ENCODE results near the gene KRTAP29-1.

DNA sequence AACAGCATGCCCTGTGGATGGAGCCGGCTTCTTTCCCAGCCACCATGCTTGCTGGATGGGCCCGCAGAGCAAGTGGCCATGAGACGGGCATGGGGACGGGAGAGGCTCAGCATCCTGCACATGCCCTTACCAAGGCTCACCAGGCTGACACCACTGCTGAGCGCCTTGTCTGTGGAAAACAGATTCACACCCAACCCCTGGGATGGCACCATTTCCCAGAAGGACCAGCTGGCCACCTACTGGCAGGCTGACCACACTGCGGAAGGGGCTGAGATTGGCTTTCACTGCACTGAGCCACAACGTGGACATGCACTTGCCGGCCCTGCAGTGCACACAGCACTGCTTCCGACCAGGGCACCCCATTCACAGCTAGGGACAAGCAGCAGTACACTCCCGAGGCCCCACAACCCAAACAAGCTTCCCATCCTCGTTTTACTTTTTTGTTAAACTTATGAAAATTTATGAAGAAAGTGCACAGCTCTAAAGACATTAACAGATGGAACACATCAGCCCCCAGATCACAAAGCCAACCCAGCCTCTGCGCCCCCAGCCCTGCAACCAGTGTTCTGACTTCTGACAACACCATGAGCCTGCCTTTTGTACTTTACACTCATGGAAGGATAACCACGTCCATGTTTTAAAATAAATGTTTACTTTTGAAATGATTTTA lies 26.8 kb upstream of the KRTAP29-1 start:
- no peak for TF ChIP-seq POLR2AphosphoS5 (IDR thresholded peaks at IDR 0.05; ENCODE audit: low read depth)
- TF ChIP-seq, protein P1, sequence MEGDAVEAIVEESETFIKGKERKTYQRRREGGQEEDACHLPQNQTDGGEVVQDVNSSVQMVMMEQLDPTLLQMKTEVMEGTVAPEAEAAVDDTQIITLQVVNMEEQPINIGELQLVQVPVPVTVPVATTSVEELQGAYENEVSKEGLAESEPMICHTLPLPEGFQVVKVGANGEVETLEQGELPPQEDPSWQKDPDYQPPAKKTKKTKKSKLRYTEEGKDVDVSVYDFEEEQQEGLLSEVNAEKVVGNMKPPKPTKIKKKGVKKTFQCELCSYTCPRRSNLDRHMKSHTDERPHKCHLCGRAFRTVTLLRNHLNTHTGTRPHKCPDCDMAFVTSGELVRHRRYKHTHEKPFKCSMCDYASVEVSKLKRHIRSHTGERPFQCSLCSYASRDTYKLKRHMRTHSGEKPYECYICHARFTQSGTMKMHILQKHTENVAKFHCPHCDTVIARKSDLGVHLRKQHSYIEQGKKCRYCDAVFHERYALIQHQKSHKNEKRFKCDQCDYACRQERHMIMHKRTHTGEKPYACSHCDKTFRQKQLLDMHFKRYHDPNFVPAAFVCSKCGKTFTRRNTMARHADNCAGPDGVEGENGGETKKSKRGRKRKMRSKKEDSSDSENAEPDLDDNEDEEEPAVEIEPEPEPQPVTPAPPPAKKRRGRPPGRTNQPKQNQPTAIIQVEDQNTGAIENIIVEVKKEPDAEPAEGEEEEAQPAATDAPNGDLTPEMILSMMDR (conservative IDR thresholded peaks at IDR 0.05; ENCODE audit: low read depth in 2 of 2): peak; percentile 56 to 88
- TF ChIP-seq, protein P2, sequence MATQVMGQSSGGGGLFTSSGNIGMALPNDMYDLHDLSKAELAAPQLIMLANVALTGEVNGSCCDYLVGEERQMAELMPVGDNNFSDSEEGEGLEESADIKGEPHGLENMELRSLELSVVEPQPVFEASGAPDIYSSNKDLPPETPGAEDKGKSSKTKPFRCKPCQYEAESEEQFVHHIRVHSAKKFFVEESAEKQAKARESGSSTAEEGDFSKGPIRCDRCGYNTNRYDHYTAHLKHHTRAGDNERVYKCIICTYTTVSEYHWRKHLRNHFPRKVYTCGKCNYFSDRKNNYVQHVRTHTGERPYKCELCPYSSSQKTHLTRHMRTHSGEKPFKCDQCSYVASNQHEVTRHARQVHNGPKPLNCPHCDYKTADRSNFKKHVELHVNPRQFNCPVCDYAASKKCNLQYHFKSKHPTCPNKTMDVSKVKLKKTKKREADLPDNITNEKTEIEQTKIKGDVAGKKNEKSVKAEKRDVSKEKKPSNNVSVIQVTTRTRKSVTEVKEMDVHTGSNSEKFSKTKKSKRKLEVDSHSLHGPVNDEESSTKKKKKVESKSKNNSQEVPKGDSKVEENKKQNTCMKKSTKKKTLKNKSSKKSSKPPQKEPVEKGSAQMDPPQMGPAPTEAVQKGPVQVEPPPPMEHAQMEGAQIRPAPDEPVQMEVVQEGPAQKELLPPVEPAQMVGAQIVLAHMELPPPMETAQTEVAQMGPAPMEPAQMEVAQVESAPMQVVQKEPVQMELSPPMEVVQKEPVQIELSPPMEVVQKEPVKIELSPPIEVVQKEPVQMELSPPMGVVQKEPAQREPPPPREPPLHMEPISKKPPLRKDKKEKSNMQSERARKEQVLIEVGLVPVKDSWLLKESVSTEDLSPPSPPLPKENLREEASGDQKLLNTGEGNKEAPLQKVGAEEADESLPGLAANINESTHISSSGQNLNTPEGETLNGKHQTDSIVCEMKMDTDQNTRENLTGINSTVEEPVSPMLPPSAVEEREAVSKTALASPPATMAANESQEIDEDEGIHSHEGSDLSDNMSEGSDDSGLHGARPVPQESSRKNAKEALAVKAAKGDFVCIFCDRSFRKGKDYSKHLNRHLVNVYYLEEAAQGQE (IDR thresholded peaks at IDR 0.05; ENCODE audit: unreplicated experiment): no peak
- TF ChIP-seq EZH2 (IDR thresholded peaks at IDR 0.05; ENCODE audit: low read depth, unreplicated experiment): no peak
